ENCODE measurements around the gene UAP1.

UAP1 gene

DNA sequence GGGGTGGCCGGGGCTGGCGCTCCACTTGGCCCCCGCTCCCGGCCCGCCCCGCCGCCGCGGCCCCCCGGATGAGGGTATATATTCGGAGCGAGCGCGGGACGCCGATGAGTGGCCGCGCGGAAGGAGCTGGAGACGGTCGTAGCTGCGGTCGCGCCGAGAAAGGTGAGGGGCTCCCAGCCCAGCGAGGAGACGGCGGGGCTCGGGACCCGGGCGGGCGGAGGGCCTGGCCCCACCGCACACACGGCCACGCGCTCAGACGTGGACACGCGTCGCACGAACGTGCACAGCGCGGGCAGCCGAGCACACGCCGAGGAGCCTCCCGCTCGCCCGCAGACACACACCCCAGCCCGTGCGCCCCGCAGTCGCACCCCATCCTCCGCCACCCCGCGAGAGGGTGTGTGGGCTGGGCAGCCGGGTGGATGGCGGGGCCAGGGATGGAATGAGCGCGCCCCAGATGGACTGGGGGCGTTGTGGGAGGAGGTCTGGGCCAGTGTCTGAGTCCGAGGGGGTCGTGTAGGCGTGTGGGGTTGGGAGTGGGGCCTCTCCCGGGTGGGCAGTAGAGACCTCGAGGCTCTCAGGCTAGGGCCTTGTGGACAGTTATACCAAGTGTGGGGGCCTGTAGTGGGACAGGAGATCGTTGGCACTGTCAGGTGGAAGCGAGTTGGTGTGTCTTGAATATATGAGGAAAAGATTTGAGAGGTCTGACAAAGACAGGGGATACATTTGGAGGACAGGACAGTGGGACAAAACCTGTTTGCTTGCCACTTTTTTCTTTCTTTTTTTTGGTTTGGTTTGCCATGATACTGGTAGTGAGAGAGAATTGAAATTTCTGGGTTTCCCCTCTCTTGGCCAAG, at the start of gene UAP1:
Gene UAP1, plus strand, starts transcription at position 107 of the 854 bp plus-strand sequence. CDS start 4,347 bp downstream, outside the sequence.
- H3K9ac ChIP-seq (ENCODE audit: low read depth, low read length, poor library complexity, severe bottlenecking): peak within 1 kb of the TSS; percentile 80
- no peaks in the 10 kb centered on the region for H3F3A ChIP-seq (ENCODE audit: low read depth)
- H3K27me3 ChIP-seq (ENCODE audit: insufficient read depth, low read length, poor library complexity, severe bottlenecking): no peaks in the 10 kb centered on the region
- no peaks in the 10 kb centered on the region for H3K9me3 ChIP-seq (ENCODE audit: insufficient read depth, low read depth, low read length)
- peak within 1 kb of the TSS; percentile 85 for H3K4me2 ChIP-seq (ENCODE audit: low read depth, low read length, poor library complexity, severe bottlenecking)
- H3K9me2 ChIP-seq (replicated peaks; ENCODE audit: low read depth, low read length): no peaks in the 10 kb centered on the region
- no peaks in the 10 kb centered on the region for H3K36me3 ChIP-seq (ENCODE audit: insufficient read depth, low read length)
- peaks cover 43% of the 10 kb centered on the region for H3K4me1 ChIP-seq (ENCODE audit: insufficient read depth, low read length, poor library complexity, severe bottlenecking)
- H3K4me3 ChIP-seq (ENCODE audit: low read length, poor library complexity, severe bottlenecking): peak within 1 kb of the TSS; percentile 92
- TF ChIP-seq, protein P1, sequence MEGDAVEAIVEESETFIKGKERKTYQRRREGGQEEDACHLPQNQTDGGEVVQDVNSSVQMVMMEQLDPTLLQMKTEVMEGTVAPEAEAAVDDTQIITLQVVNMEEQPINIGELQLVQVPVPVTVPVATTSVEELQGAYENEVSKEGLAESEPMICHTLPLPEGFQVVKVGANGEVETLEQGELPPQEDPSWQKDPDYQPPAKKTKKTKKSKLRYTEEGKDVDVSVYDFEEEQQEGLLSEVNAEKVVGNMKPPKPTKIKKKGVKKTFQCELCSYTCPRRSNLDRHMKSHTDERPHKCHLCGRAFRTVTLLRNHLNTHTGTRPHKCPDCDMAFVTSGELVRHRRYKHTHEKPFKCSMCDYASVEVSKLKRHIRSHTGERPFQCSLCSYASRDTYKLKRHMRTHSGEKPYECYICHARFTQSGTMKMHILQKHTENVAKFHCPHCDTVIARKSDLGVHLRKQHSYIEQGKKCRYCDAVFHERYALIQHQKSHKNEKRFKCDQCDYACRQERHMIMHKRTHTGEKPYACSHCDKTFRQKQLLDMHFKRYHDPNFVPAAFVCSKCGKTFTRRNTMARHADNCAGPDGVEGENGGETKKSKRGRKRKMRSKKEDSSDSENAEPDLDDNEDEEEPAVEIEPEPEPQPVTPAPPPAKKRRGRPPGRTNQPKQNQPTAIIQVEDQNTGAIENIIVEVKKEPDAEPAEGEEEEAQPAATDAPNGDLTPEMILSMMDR (conservative IDR thresholded peaks at IDR 0.05; ENCODE audit: low read length): no peak
- TF ChIP-seq EZH2phosphoT487 (IDR thresholded peaks at IDR 0.05; ENCODE audit: borderline replicate concordance): no peak
- H4K20me1 ChIP-seq (ENCODE audit: insufficient read depth, low read length, poor library complexity, severe bottlenecking): peaks cover 23% of the 10 kb centered on the region
- peak within 1 kb of the TSS; percentile 98 for H2AFZ ChIP-seq (ENCODE audit: low read length)
- H3K79me2 ChIP-seq (ENCODE audit: insufficient read depth, low read length): peaks cover 49% of the 10 kb centered on the region

- Histone ChIP-seq H3K79me2 (ENCODE audit: insufficient read depth, low read length) (no peaks in the 10 kb centered on the region), H3K9me2 (replicated peaks; ENCODE audit: low read depth, low read length) (no peaks in the 10 kb centered on the region), H2AFZ (ENCODE audit: low read length) (no peak overlapping the region), H3K36me3 (ENCODE audit: insufficient read depth, low read length) (peaks cover 40% of the 10 kb centered on the region), H3F3A (ENCODE audit: low read depth) (no peaks in the 10 kb centered on the region), H3K9ac (ENCODE audit: low read depth, low read length, poor library complexity, severe bottlenecking) (no peak overlapping the region), H3K4me1 (ENCODE audit: insufficient read depth, low read length, poor library complexity, severe bottlenecking) (no peaks in the 10 kb centered on the region), H4K20me1 (ENCODE audit: insufficient read depth, low read length, poor library complexity, severe bottlenecking) (no peaks in the 10 kb centered on the region), H3K4me2 (ENCODE audit: low read depth, low read length, poor library complexity, severe bottlenecking) (no peak overlapping the region), H3K9me3 (ENCODE audit: insufficient read depth, low read depth, low read length) (no peaks in the 10 kb centered on the region), H3K4me3 (ENCODE audit: low read length, poor library complexity, severe bottlenecking) (no peak overlapping the region), H3K27me3 (ENCODE audit: insufficient read depth, low read length, poor library complexity, severe bottlenecking) (no peaks in the 10 kb centered on the region)
- TF ChIP-seq, protein P1 (conservative IDR thresholded peaks at IDR 0.05; ENCODE audit: low read length): no peak
- no peak for TF ChIP-seq EZH2phosphoT487 (IDR thresholded peaks at IDR 0.05; ENCODE audit: borderline replicate concordance)
Observed at GRCh38 chr1:162527314-162527713, 34.2 kb upstream of the UAP1 start.

- peaks cover 10% of the 10 kb centered on the region for H3K36me3 ChIP-seq (ENCODE audit: insufficient read depth, low read length)
- H3K9ac ChIP-seq (ENCODE audit: low read depth, low read length, poor library complexity, severe bottlenecking): no peak overlapping the region
- no peak overlapping the region for H2AFZ ChIP-seq (ENCODE audit: low read length)
- H3K4me1 ChIP-seq (ENCODE audit: insufficient read depth, low read length, poor library complexity, severe bottlenecking): no peaks in the 10 kb centered on the region
- H3K9me3 ChIP-seq (ENCODE audit: insufficient read depth, low read depth, low read length): no peaks in the 10 kb centered on the region
- no peaks in the 10 kb centered on the region for H3F3A ChIP-seq (ENCODE audit: low read depth)
- no peaks in the 10 kb centered on the region for H4K20me1 ChIP-seq (ENCODE audit: insufficient read depth, low read length, poor library complexity, severe bottlenecking)
- TF ChIP-seq, protein P1 (conservative IDR thresholded peaks at IDR 0.05; ENCODE audit: low read length): no peak
- TF ChIP-seq EZH2phosphoT487 (IDR thresholded peaks at IDR 0.05; ENCODE audit: borderline replicate concordance): no peak
- no peak overlapping the region for H3K4me3 ChIP-seq (ENCODE audit: low read length, poor library complexity, severe bottlenecking)
- H3K9me2 ChIP-seq (replicated peaks; ENCODE audit: low read depth, low read length): no peaks in the 10 kb centered on the region
- H3K4me2 ChIP-seq (ENCODE audit: low read depth, low read length, poor library complexity, severe bottlenecking): no peak overlapping the region
- H3K27me3 ChIP-seq (ENCODE audit: insufficient read depth, low read length, poor library complexity, severe bottlenecking): no peaks in the 10 kb centered on the region
- no peaks in the 10 kb centered on the region for H3K79me2 ChIP-seq (ENCODE audit: insufficient read depth, low read length)
Observed at GRCh38 chr1:162530307-162530987, 31.1 kb upstream of the UAP1 start.

All from Loucy (cell line).